ENCODE results near the gene ERFL.

ERFL gene

DNA sequence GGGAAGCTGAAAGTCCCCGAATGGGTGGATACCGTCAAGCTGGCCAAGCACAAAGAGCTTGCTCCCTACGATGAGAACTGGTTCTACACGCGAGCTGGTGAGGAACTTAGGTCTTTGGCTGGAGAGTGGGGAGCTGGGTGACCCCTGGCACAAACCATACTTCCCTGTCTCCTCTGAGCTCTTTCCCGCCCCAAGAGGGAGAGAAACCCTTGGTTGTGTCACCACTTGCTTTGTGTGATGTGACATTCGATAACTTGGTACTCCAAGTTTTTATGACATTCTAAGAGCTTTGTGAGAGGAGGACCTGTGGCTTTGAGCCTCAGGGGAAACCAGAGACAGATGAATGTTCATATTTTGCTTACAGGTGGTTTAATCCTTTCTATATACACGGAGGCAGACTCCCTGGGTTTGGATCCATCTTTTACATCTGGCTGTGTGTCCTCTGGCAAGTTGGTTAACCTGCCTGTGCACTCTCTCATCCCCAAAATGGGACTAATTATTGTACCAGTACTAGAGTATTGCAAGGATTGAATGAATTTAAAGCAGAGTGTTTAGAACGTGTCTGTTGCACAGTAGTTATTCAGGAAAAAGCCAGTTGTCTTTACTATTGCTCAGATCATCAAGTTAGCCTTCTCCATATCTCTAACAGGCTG, 67.0 kb downstream of the ERFL start:
- in situ Hi-C loops (cut with MboI; ENCODE audit: low sequenced_read_pairs), result no loop called here

DNA sequence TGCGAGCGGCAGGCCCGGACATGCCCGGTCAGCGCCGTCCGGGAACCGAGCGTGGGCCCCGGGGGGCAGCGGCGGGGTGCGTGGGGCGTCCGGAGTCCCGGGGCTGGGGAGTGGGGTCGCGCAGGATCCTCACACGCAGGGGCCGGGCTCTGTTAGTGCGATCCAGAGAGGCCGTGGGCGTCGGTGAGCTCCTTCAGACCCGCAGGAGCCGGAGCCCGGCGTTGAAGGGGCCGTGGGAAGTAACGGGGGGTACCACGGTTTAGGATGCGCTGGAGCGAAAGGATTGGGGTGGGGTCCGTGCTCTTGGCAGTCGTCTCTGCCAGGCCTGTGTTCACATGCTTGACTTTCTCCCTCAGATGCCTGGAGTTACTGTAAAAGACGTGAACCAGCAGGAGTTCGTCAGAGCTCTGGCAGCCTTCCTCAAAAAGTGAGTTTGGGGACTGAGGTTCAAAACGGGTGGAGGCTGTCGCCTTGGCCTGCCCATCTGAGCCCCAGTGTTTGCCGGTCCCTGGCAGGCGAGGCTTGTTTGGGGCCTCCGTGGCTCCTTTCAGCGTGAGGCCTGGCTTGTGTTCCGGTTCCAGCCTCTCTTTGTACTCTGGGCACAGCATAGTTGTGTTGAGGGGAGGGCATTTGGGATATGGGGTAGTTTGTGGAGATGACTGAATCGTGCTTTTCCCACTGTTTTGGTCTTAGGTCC, 67.7 kb downstream of the ERFL start:
- in situ Hi-C loops (cut with MboI; ENCODE audit: low sequenced_read_pairs), result no loop called here

DNA sequence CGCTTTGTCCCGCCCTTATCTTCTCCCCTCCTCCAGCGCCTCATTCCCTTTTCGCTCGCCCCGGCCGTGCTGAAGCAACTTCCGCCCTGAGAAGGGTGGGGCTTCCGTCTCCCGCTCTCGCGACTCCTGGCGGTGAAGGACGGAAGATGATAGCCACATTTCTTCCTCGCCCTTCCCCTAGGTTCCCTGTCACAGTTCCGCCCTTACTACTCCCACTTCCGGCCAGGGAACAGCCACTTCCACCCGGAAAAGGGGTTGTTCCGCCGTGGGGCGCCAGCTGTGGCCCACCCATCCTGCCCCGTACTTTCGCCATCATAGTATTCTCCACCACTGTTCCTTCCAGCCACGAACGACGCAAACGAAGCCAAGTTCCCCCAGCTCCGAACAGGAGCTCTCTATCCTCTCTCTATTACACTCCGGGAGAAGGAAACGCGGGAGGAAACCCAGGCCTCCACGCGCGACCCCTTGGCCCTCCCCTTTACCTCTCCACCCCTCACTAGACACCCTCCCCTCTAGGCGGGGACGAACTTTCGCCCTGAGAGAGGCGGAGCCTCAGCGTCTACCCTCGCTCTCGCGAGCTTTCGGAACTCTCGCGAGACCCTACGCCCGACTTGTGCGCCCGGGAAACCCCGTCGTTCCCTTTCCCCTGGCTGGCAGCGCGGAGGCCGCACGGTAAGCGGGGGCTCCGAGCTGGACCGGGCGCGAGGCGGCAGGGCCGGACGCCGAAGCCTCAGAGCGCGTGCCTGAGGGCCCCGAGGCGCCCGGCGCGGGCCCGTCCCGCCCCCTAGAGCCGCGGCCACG, 68.4 kb downstream of the ERFL start, which contains the start of gene RPS19:
Gene RPS19 (plus strand): TSS at position 638 of the 801 bp plus-strand sequence. CDS start 520 bp downstream, outside the sequence.
- in situ Hi-C loops (cut with MboI; ENCODE audit: low sequenced_read_pairs), result no loop called here

DNA sequence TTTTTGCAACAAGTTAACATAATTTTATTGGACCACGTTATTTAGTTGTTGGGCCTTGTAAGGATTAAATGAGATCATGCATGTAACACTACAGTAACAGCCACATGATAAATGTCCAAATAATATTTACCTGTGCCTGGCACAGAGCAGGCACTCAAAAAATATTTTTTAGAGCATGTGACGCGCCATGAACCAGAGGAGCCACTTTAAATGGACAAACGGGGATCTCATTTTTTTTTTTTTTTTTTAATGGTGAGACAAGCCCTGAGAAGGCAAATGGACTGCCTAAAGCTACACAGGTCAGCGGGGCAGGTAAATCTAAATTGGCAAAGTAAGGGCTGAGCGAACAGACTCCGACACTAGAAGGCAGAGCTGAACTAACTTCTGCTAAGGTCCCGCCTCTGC, 69.0 kb downstream of the ERFL start:
- in situ Hi-C loops (cut with MboI; ENCODE audit: low sequenced_read_pairs), result no loop called here

Data from hTERT RPE-1 (cell line).